Stimulated activated CD4-positive, alpha-beta T cell treated with anti-CD3 and anti-CD28 coated beads, Interleukin-12 subunit alpha, Interleukin-12 subunit beta, amount 100 ng/mL, for 48 hours (primary cell): Measurements from ENCODE around the gene GSE1.

Experiments
- DNase-seq, 3 donors: peaks; one replicate each; pipeline ENCODE4 v3.0.0-alpha.2; 2020; ENCODE audit warnings: low read depth in 2 of 3, low spot score in 1 of 3

Gene GSE1

GRCh38 chr16:85696781-85697180 lies 83.7 kb downstream of the GSE1 start:
- DNase-seq = no peak

DNA sequence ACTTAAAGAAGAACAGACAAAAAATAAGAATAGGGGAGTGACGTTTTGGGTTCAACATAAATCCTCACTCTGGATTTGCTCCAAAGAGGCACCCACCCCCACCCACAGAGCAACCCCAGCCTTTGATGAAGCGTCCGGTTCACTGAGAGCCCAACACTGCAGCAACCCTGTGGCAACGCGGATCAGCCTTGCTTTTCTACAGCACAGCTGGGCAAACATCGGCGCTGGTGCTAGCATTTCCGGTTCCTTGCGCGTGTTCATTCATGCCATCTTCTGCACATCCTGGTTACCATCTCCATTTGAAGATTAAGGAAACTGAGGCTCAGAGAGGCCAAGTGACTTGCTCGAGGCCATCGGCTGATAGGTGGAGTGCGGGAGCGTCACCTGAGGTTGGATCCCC lies 84.3 kb downstream of the GSE1 start:
- no peak for DNase-seq

- DNase-seq = no peak
These were observed 85.4 kb downstream of the GSE1 start for GRCh38 chr16:85698459-85698891.

DNA sequence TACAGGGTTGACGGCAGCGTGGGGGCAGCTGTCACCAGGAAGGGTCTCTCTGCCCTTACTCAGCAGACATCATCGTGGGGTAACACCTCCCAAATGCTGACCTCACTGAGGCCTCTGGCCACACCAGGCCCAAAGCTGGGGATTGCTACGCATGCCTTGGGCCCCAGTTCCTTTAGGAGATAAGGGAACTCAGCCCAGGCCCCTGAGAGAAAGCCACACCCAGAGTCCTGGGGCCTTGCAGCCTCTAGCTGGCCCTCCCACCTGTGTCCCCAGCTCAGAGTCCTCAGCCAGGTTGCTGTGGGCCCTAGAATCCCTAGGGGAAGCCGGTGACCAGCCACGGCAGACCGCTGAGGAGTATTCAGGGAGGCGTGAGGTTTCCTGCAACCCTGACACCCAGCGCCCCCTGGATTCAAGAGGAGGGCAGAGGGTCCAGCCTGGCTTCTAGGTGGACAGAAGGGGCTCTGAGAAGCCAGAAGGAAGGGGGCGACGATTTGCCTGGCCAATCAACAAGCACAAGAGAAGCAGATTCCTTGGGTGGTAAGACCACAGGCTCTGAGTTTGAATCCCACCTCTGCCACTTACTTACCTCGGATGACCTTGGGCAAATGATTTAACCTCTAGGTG lies 85.9 kb downstream of the GSE1 start:
- DNase-seq = no peak

GRCh38 chr16:85699628-85700027 lies 86.5 kb downstream of the GSE1 start:
- no peak for DNase-seq

DNA sequence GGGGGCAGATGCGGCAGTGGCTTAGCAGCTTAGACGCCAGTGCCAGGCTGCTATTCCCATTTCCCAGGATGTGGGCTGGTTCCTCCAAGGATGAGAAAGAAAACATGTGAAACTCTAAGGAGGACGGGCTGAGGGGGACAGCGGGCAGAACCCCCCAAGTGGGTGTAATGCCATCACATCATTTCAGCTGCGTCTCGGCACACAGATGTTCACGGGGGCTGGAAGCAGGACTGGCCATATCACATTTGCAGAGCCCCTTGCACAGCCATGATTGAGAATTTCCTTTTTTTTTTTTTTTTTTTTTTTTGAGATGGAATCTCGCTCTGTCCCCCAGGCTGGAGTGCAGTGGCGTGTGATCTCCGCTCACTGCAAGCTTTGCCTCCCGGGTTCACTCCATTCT lies 90.9 kb downstream of the GSE1 start:
- DNase-seq = no peak

DNA sequence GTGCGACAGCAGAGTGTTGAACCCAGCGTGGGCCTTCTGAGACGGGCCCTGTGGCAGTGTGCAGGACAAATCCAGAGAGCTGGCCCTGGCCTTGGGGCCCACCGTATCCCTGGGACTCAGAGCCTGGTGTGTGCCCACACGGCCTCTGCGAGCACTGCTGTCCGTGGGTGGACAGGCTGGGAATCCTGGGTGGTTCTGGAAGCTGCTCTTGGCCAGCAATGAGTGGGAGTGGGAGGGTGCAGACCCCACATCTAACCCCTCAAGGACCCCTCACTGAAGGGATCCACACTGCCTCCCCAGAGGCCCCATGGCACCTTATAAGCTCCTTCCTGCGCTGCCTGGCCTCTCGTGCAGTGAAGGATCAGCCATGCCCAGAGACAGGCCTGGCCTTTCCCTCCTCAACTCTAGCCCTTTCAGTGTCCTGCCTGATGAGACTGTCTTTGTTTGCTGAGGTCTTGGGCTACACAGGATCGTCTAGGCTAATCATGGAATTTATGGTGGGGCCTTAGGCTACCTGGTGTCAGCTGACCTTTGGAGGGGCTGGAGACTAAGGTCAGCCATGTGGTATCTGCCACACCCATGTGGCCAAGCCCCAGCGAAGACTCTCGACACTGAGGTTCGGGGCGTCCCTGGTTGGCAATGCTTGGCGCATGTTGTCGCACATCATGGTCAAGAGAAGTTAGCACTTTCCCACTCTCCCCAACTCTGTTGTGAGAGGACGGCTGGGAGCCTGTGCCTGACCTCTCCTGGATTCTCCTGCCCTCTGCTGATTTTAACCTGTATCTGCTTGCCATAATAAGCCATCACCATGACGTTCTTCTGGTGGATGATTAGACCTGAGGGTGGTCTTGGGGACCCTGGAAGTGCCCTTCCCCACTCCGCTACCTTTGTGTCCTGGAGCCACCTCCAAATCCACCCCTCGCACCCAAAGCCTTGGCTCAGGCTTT lies 92.1 kb downstream of the GSE1 start:
- DNase-seq = no peak

- DNase-seq = no peak
These were observed 93.4 kb downstream of the GSE1 start for GRCh38 chr16:85706449-85707034.

DNA sequence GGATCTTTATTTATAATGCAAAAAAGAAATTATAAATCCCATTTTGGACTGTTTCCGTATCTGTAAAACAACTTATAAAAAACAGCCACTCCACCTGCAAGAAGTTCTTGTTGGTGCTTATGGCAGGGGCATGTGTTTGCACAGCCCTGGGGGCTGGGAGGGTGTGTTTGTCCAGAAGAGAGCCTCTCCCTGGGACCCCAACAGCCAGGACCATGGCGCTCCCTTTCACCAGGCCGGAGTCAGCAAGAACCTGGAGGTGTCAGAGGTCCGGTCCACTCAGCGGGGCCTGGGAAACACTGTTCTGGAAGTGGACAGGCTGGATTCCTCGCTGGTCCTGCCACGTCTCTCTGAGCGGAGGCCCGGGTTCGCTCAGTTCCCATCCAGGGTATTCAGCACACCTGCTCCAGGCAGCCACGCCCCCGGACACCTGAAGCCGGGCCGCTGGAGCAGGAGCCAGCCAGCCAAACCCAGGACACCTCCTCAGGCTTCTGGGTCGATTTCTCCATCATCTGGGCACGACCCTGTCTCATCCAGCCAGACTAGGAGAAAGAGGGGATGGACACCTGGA lies 94.5 kb downstream of the GSE1 start:
- no peak for DNase-seq

GRCh38 chr16:85708338-85708737 lies 95.2 kb downstream of the GSE1 start:
- DNase-seq = no peak

- no peak for DNase-seq
These were observed 96.9 kb downstream of the GSE1 start for GRCh38 chr16:85709766-85710585.

GRCh38 chr16:85710732-85711131 lies 97.6 kb downstream of the GSE1 start:
- DNase-seq = no peak

- DNase-seq = no peak
These were observed 99.0 kb downstream of the GSE1 start for GRCh38 chr16:85711982-85712587.

GRCh38 chr16:85712801-85713200 lies 99.7 kb downstream of the GSE1 start:
- no peak for DNase-seq

GRCh38 chr16:85715169-85716021 lies 102.3 kb downstream of the GSE1 start:
- DNase-seq = no peak

DNA sequence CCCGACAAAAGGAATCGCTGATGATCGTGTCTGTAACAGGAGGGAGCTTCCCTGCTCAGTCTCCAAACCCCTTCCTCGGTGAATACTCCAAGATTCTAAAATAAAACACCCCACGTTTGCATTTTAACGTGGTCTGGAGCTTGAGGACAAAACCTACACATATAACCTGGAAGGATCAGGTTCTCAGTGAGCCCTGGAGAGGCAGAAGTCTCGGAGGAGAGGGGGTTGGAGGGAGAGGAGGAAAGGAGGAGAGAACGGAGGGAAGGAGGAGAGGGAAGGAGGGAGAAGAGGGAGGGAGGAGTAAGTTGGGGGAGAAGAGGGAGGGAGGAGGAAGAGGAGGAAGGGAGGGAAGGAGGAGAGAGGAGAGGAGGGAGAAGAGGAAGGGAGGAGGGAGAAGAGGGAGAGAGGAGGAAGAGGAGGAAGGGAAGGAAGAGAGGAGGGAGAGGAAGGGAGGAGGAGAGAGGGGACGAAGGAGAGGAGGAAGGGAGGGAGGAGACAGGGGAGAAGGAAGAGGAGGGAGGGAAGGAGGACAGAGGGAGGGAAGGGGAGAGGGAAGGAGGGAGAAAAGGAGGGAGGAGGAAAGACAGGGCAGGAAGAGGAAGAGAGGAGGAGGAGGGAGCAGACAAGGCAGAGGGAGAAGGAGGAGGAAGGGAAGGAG lies 103.0 kb downstream of the GSE1 start:
- DNase-seq = no peak

GRCh38 chr16:85716680-85717038 lies 103.5 kb downstream of the GSE1 start:
- no peak for DNase-seq

GRCh38 chr16:85717393-85718152 lies 104.5 kb downstream of the GSE1 start:
- peak; percentile 39 to 77 (median 51) for DNase-seq

- no peak for DNase-seq
These were observed 105.0 kb downstream of the GSE1 start for GRCh38 chr16:85718153-85718477.
